Measurements from ENCODE around the gene MTHFD1.

DNA sequence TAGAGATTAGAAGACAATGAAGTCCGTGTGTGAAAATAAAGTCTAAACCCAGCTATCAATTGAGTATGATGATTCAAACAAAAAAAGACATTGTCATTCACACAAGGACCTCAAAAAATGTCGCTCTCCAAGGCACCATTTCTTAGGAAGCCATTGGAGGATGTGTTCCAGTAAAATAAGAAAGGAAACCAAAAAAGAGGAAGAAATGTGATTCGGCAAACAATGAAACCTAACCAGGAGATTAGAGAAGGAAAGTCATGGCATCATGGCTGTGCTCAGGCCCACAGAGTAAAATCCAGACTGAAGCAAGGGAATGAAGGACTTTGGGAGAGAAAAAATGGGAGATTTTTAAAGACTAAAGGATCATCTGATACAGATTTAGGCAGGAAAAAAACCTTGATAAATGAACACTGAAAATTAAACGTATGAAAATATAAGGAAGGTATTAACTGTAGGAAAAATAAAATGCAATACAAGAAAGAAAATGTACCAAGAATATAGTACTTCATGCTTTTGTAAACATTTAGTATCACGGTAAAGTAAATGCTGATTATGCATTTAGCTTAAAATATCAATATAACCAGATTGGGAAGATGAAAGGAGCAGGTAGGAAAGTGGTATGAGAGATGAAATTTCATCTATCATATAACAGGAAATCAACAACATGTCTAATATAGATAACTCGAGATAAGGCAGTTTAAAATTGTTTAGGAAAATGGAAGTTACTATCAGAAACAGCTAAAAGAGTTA lies 38.2 kb upstream of the MTHFD1 start:
- TF ChIP-seq CTCF (IDR thresholded peaks at IDR 0.05 in 8 of 11, conservative IDR thresholded peaks at IDR 0.05 in 3 of 11) (no peak), POLR2A (IDR thresholded peaks at IDR 0.05) (no peak)

Data from spleen (tissue), 7 donors.